GM19452 (cell line): ENCODE measurements around the gene RNPEPL1.

Source experiments
- ATAC-seq: cut with Tn5 transposase; IDR thresholded peaks from one replicate; pipeline ENCODE4 v1.9.1; 2021; ENCODE audit not compliant: unreplicated experiment

Gene RNPEPL1

DNA sequence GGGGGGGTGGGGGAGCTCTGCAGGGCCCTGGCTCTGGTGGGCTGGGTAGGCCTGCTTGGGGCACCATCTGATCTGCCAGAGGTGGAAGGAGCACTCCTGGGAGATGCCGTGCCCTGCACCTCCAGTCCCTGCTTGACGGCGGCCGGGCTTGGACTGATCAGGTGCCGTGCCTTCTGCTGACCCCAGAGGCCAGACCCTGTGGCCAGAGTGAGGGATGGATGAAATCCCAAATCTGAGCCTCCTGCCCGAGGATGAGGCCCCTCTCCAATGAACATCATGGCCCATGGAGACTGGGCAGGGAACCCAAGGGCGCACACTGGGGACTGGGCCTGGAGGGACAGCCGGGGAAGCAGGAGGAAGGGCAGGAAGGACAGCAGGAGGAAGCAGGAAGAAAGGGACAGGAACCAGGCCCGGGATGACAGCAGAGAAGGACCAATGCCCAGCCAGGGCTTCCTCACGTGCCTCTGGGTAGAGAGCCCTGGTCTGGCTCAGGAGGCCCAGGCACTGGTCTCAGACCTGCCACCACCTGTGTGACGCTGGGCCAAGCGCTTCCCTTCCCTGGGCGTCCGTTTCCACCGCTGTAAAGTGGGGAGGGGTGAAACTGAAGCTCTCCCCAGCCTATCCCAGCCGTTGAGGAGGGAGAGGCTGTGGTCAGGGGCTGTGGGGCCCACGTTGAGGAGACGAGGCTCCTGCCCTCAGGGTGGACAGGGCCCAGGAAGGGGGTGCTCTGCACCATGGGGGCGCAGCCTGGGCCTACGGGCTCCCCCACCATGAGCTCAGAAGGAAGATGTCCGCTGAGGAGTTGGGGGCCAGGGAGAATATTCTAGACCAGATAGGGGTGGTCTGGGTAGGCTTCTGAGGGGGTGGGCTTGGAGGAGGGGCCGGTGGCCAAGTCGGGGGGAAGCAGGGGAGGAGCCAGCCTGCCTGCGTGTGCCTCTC lies 56.0 kb downstream of the RNPEPL1 start:
- no peak for ATAC-seq

DNA sequence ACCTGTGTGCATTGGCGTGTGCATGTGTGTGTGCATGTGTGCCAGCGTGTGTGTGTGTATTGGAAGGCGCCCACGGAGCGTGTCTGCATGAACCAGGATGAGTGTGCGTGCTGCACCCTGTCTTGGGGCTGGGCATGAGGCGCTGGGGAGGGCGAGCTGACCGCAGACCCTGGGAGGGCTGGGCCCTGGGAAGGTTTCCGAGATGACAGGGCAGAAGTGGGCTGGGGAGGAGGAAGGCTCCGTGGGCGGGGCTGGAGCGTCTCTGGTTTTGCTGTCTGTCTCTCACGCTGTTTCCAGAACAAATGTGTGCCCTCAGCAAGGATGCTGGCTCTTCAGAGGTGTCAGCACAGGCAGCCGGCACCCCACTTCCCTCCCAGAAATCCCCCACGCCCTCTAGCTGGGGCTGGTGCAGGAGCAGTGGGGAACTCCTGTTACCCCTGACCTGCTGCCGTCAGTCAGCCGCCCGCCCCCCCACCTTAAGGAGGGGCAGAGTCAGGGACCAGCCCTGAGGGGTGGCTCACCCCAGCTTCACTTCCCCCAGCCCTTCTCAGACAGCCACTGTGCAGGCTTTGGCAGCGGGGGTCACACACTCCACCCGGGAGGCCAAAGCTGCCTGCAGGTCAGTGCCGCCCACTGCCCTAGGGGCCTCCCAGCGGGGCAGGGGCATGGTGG lies 56.8 kb downstream of the RNPEPL1 start, which contains the start of gene GPR35:
Gene GPR35 (plus strand): TSS at position 531 of the 672 bp plus-strand sequence. CDS start 4,473 bp downstream, outside the sequence.
- ATAC-seq: no peak

- ATAC-seq: no peak
Measured at GRCh38 chr2:240626531-240627300, 58.4 kb downstream of the RNPEPL1 start.

DNA sequence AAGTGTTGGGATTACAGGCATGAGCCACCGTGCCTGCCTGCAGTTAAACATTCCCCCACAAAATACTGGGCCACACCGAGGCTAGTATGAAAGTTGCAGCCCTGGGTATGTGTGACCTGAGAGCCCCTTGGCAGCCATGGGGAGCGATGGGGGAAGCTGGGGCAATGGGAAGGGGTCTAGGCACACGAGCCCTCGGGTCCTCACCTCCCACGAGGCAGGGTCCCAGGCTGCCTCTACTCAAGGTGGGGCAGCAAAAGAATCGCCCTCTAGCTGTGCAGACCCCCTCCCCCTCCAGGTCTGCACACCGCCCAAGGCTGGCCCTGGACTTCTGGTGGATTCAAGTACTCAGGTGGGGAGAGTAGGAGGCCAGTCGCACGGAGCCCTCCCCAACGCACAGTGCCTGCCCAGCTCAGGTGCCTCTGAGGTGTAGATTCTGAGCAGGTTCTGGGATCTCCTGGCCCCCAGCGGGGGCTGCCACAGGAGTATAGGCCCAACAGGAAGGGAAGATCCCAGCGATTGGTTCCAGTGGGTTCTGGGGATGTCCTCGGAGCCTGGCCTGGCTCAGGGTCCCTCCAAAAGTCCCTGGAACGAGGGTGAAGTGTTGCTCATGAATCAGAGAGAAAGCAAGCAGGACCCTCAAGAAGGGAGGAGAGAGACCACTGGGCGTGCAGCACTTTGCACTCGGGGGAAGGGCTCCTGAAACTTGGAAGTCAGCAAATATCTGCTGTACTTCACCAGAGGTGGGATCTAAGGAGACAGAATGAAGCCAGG lies 59.6 kb downstream of the RNPEPL1 start:
- no peak for ATAC-seq

DNA sequence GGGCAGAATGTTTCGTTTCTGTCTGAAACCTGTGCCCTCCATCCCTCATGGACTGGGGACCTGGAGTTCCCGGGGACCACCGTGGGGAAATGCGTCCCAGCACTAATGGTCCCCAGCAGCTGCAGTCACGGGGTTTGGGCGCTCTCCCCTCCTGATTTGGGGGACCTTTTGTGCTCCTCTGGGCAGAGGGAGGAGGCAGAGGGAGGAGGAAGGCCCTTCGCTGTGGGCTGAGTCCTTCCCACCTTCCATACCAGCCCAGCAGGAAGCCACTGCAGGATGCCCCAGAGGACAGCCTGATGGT lies 60.2 kb downstream of the RNPEPL1 start:
- ATAC-seq: no peak

DNA sequence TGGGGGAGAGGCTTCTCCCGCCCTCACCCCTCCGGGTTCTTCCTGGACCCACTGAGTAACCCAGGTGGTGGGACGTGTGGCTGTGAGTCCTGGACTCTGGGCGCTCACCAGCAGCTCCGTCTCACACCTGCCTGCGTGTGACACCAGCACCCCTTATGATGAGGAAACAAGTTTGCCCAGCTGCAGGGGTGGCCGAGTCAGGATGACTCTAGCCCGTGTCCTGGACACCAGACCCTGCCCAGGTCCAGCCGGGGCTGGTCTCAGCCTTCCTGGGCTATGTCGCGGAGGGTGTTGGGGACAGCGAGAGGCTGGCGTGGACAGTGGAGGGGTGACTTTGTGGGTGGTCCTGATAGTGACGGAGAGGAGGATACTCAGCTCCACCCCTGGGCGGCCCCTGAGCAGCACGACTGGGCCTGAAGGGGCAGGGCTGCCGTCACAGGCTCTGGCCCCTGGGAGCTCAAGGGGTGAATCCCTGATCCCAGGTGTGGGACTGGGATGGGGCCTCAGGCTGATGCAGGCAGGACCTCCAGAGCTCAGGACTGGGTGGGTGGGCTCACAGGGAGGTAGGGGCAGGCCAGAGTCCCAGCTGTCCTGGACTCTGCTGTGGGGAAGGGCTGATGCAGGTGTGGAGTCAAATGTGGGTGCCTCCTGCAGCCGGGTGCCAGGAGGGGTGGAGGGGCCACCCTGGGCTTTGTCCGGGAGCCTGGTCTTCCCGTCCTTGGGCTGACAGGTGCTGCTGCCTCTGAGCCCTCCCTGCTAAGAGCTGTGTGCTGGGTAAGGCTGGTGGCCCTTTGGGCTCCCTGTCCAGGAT lies 60.7 kb downstream of the RNPEPL1 start:
- no peak for ATAC-seq

DNA sequence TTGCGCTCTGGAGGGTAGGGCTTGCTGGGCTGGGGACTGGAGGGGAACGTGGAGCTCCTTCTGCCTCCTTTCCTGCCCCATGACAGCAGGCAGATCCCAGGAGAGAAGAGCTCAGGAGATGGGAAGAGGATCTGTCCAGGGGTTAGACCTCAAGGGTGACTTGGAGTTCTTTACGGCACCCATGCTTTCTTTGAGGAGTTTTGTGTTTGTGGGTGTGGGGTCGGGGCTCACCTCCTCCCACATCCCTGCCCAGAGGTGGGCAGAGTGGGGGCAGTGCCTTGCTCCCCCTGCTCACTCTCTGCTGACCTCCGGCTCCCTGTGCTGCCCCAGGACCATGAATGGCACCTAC lies 61.3 kb downstream of the RNPEPL1 start:
- no peak for ATAC-seq

- ATAC-seq: no peak
Measured at GRCh38 chr2:240629968-240630770, 61.9 kb downstream of the RNPEPL1 start.
